SU-DHL-6 (cell line): ENCODE measurements around the gene PAX5.

Experiments used
- H2AFZ ChIP-seq: fragments of 200-600 bp; sonication (generic); 2 replicates; pipeline ENCODE4 v1.6.1; 2014; ENCODE audit warnings: low read depth, mild to moderate bottlenecking, moderate library complexity, mixed read lengths, antibody characterized with exemption, low read length; ENCODE audit not compliant: severe bottlenecking
- H3F3A ChIP-seq: fragments of 200-600 bp; shearing (Covaris generic); 2 replicates; pipeline ENCODE4 v1.6.0; 2016; ENCODE audit warnings: antibody characterized with exemption, mild to moderate bottlenecking; ENCODE audit not compliant: insufficient read depth
- H3K27ac ChIP-seq: fragments of 200-600 bp; sonication (generic); 2 replicates; pipeline ENCODE4 v1.5.1; 2016; ENCODE audit warnings: low read depth, mild to moderate bottlenecking, low read length, moderate library complexity, mixed read lengths
- H3K27me3 ChIP-seq: fragments of 200-600 bp; sonication (generic), shearing (Covaris generic); 2 replicates; pipeline ENCODE4 v1.6.0; 2014; ENCODE audit warnings: mild to moderate bottlenecking, low read length
- H3K36me3 ChIP-seq: fragments of 200-600 bp; sonication (generic); 2 replicates; pipeline ENCODE4 v1.6.1; 2014; ENCODE audit warnings: mild to moderate bottlenecking, low read length, mixed read lengths
- H3K4me2 ChIP-seq: fragments of 300-600, 200-600 bp; shearing (Covaris generic), sonication (generic); 2 replicates; pipeline ENCODE4 v1.6.0; 2014; ENCODE audit warnings: low read length, low read depth, mild to moderate bottlenecking; ENCODE audit not compliant: poor library complexity, severe bottlenecking
- H3K4me3 ChIP-seq: fragments of 200-600 bp; sonication (generic); 2 replicates; pipeline ENCODE4 v1.5.1; 2014; ENCODE audit warnings: antibody characterized with exemption, low read length, mild to moderate bottlenecking, mixed read lengths; ENCODE audit not compliant: insufficient read depth, poor library complexity, severe bottlenecking
- H3K79me2 ChIP-seq: fragments of 200-600 bp; sonication (generic); 2 replicates; pipeline ENCODE4 v1.6.1; 2014; ENCODE audit warnings: mild to moderate bottlenecking, low read length, moderate library complexity; ENCODE audit not compliant: insufficient read depth
- H3K9ac ChIP-seq: fragments of 200-600 bp; sonication (generic); 2 replicates; pipeline ENCODE4 v1.7.0; 2014; ENCODE audit warnings: mild to moderate bottlenecking, low read length
- H3K9me2 ChIP-seq: fragments of 200-600 bp; sonication (generic); replicated peaks from 2 replicates; pipeline ENCODE4 v1.6.1; 2014; ENCODE audit warnings: low read length; ENCODE audit not compliant: insufficient read depth
- H3K9me3 ChIP-seq: fragments of 200-600 bp; sonication (generic); 2 replicates; pipeline ENCODE4 v1.6.1; 2014; ENCODE audit warnings: low read length, mixed read lengths; ENCODE audit not compliant: insufficient read depth
- H4K20me1 ChIP-seq: fragments of 200-600 bp; sonication (generic); 2 replicates; pipeline ENCODE4 v1.6.1; 2014; ENCODE audit warnings: low read depth, mild to moderate bottlenecking, antibody characterized with exemption, low read length, moderate library complexity, mixed read lengths
- CTCF ChIP-seq: fragments of 200-600 bp; sonication (generic); IDR thresholded peaks from one replicate; pipeline ENCODE4 v1.5.1; 2017; ENCODE audit warnings: antibody characterized with exemption, mild to moderate bottlenecking, low read length, moderate library complexity; ENCODE audit not compliant: insufficient read depth, poor library complexity, severe bottlenecking
- EZH2phosphoT487 ChIP-seq: fragments of 200-600 bp; sonication (generic), shearing (Covaris generic); conservative IDR thresholded peaks from 2 replicates; pipeline ENCODE4 v1.6.1; 2018; ENCODE audit warnings: mild to moderate bottlenecking, antibody characterized with exemption, low read length, moderate library complexity, mixed read lengths

Gene PAX5

GRCh38 chr9:36877239-36877638 lies 156.8 kb downstream of the PAX5 start:
- no peak for TF ChIP-seq EZH2phosphoT487
- no peak for TF ChIP-seq CTCF
- no peaks in the 10 kb centered on the region for H4K20me1 ChIP-seq
- no peak overlapping the region for H3K4me2 ChIP-seq
- H3K4me3 ChIP-seq: no peak overlapping the region
- H3K9me2 ChIP-seq: no peaks in the 10 kb centered on the region
- H2AFZ ChIP-seq: no peak overlapping the region
- H3K36me3 ChIP-seq: no peaks in the 10 kb centered on the region
- 0 out of 2 replicates have a peak, but pooled peaks cover 4% of the 10 kb centered on the region for H3F3A ChIP-seq
- H3K27ac ChIP-seq: peak overlapping the region; percentile 20; the same call in 1 of the 2 replicates
- no peaks in the 10 kb centered on the region for H3K27me3 ChIP-seq
- no peaks in the 10 kb centered on the region for H3K9me3 ChIP-seq
- no peak overlapping the region for H3K9ac ChIP-seq
- H3K79me2 ChIP-seq: no peaks in the 10 kb centered on the region; the same call in 1 of the 2 replicates

DNA sequence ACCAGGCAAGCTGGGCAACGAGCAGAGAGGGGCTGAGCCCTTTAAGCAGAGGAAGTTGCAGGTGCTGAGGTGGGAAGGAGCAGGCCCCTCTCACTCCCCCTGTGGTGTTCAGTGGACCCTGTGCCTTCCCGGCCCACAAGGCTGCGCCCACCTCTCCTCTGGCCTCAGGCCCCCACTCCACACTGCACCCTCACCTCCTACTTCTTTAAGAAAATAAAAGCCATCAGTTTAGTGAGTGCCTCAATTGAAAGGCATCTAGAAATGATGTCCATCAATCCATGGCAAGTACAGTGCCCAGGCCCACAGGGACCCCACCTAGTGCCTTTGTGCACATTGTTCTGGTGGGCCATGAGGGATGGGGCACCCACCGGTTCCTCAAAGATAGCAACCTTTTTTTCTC lies 158.0 kb downstream of the PAX5 start:
- H3K27ac ChIP-seq: no peak overlapping the region
- H4K20me1 ChIP-seq: no peaks in the 10 kb centered on the region
- H2AFZ ChIP-seq: no peak overlapping the region
- H3K36me3 ChIP-seq: no peaks in the 10 kb centered on the region
- H3K27me3 ChIP-seq: no peaks in the 10 kb centered on the region
- H3K9ac ChIP-seq: no peak overlapping the region
- no peak overlapping the region for H3K4me3 ChIP-seq
- no peak overlapping the region for H3K4me2 ChIP-seq
- TF ChIP-seq CTCF: no peak
- no peak for TF ChIP-seq EZH2phosphoT487
- no peaks in the 10 kb centered on the region for H3K9me3 ChIP-seq
- 0 out of 2 replicates have a peak, but pooled peaks cover 4% of the 10 kb centered on the region for H3F3A ChIP-seq
- no peaks in the 10 kb centered on the region for H3K9me2 ChIP-seq
- no peaks in the 10 kb centered on the region; the same call in 1 of the 2 replicates for H3K79me2 ChIP-seq

GRCh38 chr9:36874921-36875320 lies 159.1 kb downstream of the PAX5 start:
- H4K20me1 ChIP-seq: no peaks in the 10 kb centered on the region
- H3K4me2 ChIP-seq: no peak overlapping the region
- no peak overlapping the region for H3K27ac ChIP-seq
- no peaks in the 10 kb centered on the region for H3K9me3 ChIP-seq
- no peaks in the 10 kb centered on the region; the same call in 1 of the 2 replicates for H3K79me2 ChIP-seq
- no peak overlapping the region for H3K9ac ChIP-seq
- H3K27me3 ChIP-seq: no peaks in the 10 kb centered on the region
- H3K36me3 ChIP-seq: no peaks in the 10 kb centered on the region
- TF ChIP-seq EZH2phosphoT487 (no peak), CTCF (no peak)
- H2AFZ ChIP-seq: no peak overlapping the region
- no peaks in the 10 kb centered on the region for H3K9me2 ChIP-seq
- 0 out of 2 replicates have a peak, but pooled peaks cover 4% of the 10 kb centered on the region for H3F3A ChIP-seq
- H3K4me3 ChIP-seq: no peak overlapping the region
